ENCODE results near the gene SGIP1.
"Not testable (repeated sequence)": the region's sequence is repeated elsewhere in the genome, so short reads cannot be mapped to it uniquely, and the experiment has no call there.

SGIP1 gene

DNA sequence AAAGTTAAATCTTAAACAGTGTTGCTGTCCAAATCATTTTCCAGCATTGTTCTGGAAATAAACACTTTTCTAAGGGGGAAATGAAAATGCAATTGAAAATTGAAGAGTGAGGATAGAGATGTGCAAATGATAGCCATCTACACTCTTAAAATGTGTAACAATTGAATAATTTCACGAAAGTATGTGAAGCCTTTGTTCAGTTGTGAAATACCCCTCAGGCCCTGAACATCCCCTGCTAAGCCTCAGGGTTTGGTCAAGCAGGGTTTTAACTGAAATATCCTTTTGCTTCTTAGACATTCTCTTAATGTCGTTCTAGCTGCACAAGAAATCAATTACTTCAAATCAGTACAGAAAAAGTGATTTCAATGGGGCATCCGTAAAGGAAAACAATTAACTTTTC lies 152.5 kb downstream of the SGIP1 start:
- DNase-seq: no peak

DNA sequence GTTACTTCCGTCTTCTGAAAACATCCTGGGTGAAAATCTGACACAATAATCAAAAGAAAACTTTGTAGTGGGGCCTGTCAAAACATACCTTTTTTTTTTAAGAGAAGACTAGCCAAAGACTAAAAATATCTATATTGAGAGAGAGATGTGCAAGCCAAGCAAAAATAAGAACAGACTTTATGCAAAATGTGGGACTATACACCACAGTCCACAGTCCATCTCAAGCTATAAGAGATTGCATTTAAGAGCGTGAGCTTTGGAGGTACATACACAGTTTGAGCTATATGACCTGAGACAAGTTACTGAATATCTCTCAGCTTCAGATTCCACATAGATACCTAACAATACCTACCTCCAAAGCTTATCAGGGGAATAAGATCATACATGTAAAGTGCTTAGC lies 153.4 kb downstream of the SGIP1 start:
- no peak for DNase-seq

DNA sequence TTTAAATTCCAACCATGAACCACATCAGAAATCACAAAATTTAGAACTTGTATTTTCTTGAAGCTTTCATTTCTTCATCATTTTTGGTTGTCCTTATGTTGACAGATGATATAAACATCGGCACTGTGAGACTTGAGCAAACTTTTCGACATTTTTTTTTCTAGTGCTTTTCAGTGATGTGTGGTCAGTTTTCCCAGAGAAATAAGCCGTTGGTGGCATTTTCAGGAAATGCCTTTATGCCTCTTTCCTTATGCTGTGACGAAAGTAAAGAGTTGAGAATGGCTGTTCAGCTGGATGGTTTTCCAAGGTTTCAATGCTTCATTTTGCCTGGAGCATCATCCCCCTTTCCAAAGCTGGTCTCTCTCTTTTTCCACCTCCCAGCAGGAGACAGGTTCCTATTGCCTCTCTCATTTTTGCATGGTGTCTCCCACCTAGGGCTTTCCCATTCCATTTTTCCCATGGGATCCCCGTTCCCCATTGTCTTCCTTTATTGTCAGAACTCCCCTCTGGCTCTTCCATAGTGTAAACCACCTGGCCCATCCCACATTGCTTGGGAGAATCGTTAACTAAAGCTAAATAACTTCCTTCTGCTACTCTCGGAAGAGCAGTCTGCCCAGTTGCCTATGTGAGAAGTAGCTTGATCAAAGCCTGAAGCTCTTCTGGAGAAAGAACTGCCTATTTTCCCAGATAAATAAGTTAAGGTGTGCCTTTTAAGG lies 156.9 kb downstream of the SGIP1 start:
- DNase-seq: no peak

DNA sequence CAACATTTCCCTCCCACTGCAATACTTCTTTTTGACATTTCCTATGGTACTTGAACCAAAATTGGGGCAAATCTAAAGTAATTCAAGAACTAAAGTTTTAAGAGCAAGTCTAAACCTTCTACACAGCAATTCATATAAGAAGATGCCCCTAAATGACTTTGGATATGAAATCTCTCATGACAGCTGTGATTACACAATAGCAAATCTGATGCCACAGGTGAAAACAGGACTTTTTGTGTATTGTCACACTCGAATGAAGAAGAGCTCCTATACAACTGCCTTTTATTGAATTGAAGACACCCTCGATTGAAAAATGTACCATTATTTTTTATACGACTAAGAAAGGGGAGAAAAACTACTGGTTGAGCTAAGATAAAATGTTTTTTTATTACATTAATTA lies 158.7 kb downstream of the SGIP1 start:
- DNase-seq: no peak

DNA sequence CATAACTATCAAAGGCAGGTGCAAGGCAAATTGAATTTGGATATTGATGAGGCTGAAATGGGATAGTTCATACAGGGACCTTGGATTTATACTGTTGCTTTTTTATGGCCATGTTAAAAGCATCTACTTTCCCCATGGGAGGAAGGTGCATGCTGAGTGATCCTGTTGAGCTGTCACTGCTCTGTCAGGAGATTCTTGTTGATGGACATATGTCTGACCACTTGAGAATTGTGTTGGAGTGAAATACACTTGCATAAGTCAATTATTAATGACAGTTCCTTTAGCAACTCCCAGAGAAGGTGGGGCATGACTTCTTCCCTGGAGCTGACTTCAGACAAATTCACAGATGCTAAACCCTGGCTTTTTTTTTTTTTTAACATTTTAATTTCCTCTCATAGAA lies 159.9 kb downstream of the SGIP1 start:
- DNase-seq: no peak

DNA sequence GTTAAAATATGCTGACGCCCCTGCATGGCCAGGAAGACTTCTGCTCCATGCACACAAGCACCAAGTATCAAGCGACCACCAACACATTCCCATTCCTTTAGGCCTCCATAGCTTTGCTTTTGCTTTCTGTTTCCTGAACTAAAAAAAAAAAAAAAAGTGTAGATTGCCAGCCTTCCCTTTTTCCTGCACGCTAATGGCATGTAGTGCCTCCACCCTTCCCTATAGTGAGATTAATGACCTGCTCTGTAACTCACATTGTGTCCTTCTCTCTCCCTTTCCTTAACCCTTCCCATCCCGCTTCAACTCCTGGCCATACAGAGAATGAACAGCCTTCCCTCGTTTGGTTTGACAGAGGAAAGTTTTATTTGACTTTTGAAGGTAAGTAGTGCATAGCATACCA lies 161.2 kb downstream of the SGIP1 start:
- no peak for DNase-seq

DNA sequence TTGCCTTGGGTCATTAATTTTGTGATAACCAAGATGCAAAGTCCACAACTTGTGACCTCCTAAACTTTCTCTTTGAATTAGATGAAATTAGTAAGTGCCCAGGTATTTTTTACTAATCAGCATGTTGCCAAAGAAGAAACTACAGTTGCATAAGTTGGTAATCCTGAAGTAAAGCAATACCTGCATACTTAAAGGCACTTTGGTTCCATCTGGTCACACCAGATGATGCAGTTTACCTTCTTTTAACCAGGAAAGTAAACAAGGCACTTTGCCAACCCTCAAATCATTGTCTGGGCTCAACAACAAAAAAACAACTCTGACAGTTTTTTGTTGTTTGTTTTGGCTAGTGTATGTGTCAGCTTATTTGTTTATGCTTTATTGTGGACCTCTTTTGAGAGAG lies 162.8 kb downstream of the SGIP1 start:
- DNase-seq: no peak

DNA sequence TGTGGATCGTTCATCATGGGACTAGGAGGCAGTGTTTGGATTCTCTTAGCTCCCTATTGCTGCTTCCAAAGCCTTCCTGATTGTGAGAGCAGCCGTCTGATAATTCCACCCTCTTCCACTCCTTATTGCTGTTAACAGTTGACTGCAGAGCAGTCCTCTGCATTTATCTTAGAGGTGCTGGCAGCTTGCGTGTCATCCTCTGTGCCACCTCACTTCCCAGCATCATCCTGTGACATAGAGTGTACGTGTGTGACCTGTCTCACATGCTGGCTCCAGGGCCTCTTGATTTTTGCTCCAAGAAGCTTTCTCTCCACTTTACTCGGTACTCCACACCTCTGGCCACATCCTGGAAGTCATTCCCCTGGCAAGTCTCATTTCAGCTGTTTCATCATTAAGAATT lies 165.3 kb downstream of the SGIP1 start:
- no peak for DNase-seq

DNA sequence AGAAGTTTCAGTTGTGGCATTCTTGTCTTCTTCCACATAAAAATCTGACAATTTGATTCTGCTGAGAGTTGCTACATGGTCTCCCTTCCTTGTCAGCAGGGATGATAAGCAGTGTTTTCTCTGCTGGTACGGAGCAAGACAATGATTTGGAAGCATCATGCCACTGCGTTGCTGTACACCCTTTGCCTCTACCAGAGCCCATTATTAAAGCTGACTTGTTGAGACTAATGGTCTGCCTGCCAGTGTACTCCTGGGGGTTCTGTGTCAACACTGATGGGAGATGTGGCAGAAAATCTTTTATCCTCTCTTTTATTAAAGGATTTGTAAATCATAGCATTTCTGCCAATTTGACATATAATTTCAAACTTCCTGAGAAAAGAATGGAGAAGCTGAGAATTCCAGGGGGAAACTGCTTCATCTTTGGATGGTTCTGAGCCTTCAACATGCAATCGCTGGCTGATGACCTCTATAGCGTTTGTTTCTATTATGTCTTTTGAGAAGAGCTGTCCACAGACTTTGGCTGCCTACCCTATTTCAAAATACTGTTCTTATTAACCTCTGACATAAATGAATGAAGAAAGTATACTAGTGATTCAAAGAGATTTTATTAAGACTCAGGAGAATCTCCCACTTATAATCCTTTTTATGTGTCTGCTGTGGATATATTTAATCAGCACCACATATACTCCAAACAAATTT lies 170.4 kb downstream of the SGIP1 start:
- no peak for DNase-seq

DNA sequence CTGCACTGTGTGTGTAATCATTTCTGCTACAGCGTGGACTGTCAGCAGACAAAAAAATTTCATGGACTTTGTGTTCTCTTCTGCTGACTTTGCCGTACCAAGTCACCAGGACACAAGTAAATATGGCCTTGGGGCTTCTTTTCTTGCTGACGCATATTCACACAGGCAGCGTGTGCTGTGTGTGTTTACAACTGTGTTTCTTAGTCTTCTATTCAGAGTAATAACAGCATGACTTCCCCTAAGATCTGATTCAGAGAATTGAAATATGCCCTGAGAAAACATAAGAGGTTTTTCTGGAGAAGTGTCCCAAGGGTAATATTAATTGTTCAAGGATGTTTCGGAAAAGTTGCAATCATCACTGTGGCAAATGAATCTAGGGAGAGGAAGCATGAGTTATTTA lies 171.2 kb downstream of the SGIP1 start:
- no peak for DNase-seq

DNA sequence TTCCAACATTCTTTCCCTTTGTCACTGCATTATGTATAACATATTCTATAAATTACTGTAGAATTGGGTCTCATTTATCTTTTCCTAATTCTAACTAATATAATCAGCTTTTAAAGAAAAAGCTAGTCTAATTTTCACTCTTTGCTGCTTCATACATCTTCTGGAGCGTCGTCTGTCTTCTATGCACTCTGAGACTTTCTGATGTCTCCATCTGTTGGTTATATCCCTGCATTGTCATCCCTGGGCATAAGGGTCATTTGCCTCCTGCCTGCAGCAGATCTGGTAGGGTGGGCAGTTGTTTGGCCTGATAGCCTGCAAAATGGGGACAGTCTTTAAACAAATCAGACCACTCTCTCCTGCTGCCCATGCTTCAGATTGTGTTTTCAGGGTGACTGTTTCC lies 177.5 kb downstream of the SGIP1 start:
- DNase-seq: no peak

DNA sequence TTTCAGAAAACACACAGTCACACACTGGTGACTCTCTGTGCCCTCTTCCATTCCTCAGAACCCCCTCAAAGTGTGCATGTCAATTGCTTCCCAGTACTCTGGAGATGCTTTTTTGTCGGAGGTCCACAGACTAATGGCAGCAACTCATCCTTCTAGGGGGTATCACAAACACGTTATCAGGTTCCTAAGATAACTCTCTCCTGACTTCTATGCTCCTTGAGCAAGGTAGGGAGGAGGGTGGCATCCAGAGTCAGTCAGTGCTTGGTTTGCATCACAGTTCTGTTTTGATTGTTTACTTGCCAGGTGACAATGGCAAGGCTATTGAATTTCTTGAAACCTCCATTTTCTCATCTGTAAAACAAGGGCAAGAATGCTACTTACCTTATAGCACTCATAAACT lies 178.9 kb downstream of the SGIP1 start:
- no peak for DNase-seq

DNA sequence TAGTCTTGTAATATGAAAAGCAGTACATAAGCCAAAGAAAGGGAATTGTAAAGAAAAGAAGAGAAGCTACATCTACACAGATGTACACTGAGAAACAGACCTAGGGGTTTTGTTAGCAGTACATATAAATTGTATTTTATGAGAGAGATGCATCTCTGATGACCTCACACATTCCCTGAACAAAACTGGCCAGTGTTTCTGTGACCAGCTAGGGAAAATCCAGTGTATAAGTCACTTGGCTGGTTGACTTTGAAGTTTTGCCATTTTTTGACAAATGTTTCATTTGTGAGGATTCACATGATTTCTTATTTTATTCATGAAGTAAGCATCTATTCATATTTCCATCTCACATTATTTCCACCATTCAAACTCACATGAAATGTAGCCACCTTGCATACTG lies 190.0 kb downstream of the SGIP1 start:
- DNase-seq: no peak

DNA sequence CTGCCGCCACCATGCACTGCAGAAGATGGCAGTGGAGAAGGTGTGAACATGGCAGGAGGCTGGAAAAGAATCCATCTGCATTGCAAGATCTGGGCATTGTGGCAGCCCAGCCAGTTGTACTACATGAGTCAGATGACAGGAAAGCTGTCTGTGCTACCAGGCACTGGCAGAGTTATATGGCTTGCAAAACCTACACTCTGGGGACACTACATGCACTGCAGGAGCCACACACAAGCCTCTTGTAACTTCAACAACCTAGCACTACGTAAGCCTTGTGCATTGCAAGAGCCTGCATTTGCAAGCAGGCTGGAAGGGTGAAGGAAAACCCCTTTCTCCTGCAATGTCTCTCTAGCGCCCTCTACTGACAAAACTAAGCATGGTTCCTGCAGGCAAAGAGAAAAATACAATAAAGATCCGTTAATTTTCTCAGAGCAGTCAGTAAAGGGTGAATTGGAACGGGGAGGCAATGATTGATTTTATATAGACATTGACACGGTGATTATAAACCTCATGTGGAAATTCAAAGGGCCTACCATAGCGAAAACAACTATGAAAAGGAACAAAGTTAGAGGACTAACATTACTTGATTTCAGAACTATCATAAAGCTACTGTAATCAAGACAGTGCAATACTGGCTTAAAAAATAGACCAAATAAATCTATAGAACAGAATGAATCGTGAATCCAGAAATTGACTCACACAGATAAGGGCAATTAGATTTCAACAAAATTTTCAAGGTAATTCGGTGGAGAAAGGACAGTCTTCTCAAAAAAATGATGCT lies 192.1 kb downstream of the SGIP1 start:
- peak; percentile 43 for DNase-seq

DNA sequence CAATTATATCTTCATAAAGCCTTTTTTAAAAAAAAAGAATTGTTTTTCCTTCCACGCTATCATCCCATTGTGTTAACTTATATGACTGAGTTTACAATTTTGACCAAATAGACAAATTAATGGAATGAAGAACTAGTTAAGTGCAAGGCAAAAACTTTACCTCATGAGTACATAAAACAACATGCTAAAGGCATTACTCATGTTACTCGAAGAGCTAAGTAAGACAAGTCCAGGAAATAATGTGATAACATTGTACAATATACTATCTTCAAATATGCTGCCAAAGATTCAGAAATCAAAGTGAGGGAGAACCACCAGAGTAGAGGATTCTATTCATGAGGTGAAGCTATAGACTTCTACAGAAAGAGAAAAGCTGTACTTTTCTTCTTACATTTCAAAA lies 194.1 kb downstream of the SGIP1 start:
- no peak for DNase-seq

DNA sequence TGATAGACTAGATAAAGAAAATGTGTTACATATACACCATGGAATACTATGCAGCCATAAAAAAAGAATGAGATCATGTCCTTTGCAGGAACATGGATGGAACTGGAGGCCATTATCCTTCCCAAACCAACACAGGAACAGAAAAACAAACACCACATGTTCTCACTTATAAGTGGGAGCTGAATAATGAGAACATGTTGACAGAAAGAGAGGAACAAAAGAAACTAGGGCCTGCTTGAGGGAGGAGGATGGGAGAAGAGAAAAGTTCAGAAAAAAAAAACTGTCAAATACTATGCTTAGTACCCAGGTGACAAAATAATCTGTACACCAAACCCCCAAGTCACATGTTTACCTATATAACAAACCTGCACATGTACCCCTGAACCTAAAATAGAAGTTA lies 194.8 kb downstream of the SGIP1 start:
- not testable (repeated sequence) for DNase-seq

DNA sequence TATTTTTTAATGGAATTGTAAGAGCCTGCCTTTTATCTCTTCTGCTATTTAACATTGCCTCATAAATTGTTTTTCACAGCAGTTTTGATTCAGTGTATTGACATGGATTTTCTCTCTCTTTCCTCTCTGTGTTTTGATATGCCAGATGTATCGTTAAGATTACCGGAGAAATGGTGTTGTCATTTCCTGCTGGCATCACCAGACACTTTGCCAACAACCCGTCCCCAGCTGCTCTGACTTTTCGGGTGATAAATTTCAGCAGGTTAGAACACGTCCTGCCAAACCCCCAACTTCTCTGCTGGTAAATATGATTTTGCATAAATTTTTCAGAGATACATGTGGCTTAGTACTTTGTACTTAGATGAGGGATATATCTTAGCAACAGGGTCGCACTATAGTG lies 195.2 kb downstream of the SGIP1 start:
- no peak for DNase-seq

DNA sequence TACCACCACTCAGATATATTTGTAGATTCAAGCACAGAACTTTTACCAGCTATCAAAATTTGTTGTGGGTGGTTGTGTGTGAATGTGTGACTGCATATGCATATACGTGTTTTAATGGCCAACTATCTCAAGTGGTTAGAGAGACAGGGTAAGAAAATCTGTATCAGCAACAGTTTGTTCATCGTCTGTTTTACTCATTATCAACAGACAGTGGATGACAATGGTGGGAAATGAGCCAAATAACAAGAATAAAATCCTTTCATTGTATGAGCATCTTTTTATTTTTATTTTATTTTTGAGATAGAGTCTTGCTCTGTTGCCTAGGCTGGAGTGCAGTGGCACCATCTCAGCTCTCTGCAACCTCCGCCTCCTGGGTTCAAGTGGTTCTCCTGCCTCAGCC lies 195.6 kb downstream of the SGIP1 start:
- no peak for DNase-seq

DNA sequence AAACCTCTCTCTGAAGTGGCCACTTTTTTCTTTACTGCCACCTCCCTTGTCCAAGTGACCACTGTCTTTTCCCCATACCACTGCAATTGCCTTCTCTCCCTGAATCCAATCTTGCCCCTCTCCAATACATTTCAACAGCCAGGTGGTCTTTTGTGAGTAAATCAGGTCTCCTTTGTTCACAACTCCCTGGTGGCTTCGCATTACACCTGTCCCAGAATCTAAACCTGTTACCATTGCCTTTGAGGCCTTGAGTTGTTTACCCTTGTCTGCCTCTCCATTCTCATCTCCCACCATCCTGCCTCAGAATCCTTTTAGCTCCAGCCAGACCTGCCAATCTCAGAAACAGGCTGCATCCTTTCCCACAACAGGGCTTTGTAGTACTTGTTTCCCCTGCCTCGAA lies 196.5 kb downstream of the SGIP1 start:
- no peak for DNase-seq

DNA sequence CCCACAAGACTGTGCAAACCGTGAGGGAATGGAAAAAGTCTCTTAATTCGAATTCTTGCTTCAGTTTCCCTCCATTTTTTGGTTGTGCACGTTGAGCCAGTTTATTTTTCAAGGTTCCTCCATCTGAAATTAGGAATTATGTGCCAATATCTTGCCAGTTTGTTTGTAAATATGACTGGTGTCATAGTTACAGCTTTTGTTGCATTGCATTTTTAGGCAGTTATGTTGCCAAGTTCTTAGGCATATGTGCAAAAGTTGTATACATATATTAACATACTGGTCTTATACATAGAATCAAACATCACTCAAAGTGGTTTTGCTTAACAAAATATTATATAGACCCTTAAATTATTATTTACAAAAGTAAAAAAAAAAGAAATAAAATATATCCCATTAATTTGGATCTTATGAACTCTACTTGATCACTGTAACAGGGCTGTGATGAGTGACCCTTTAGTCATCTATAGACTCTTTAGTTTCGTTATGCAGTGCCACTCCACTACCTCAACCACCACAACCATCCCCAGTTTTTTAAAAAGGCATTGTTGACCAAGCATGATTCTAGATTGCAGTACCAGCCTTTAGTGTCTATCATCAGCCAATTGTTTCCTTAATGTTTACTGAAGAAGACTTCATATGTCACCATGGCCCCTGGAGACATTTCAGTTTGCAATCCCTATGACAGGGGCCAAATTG lies 197.4 kb downstream of the SGIP1 start:
- no peak for DNase-seq

DNA sequence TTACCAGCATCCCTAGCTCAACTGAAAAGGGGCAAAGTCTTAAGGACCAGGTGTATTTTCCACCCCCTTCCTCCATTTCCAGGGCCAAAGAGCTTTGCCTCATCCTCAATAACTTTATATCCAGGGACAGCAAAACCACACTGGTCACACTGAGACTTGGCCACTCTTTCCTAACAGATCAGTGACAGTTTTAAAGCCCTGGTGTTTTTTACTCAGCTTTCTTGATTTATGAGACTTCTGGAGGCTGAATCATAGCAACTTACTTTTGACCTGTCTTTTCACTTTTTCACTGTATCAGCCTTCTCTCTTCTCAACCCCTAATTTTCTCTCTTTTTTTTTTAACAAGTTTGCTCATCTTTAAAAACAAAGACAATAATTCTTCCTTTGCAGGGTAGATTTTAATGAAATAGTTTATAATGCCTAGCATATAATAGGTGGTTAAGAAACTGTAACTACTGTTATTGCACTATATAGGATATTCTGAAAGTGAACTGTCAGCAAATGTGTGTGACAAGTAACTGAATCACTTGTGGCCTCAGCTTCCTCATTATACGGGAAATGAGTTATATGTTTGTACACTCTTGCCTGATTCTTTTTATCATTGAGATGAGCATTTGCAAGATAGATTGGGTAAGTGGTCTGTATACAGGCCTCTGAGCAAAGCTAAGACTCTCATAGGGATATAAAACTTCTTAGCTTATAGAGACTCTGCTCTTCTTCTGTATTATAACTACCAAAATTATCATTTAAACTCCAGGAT lies 198.6 kb downstream of the SGIP1 start:
- DNase-seq: no peak

DNA sequence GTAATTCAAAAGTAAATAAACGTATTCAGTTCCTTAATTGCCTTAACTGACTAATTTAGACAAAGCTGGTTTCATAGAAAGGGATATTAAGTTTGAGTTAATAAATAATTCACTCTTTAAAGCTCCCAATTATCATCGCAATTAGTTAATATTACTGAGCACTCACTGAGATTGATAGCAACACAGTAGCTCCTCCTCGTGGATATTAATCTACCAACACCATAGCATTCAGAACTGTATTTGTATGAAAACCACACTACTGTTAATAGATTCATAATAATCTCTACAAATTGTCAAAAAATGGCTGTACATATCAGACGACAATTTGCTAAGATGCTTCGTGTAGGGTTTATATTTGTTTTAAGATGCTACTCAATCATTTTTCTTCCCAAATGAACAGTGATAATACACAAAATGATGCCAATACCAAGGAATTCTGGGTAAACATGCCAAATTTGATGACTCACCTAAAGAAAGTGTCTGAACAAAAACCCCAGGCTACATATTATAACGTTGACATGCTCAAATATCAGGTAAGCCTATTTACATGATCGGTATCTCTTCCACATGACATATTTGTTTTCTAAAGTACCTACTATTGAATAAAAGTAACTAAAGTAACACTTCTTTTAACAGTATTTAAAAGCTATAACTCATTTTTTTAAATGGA lies 199.5 kb downstream of the SGIP1 start:
- DNase-seq: no peak

Measured in effector CD4-positive, alpha-beta T cell (primary cell).